Measurements from ENCODE around the gene TP53BP2.
"Not testable (repeated sequence)": the region's sequence is repeated elsewhere in the genome, so short reads cannot be mapped to it uniquely, and the experiment has no call there.

TP53BP2 gene

GRCh38 chr1:223853748-223854147, 8.0 kb upstream of the TP53BP2 start:
- no peak for DNase-seq (ENCODE audit: low read depth)

- DNase-seq (ENCODE audit: low read depth), result no peak
Observed at GRCh38 chr1:223853275-223853674, 7.5 kb upstream of the TP53BP2 start.

DNA sequence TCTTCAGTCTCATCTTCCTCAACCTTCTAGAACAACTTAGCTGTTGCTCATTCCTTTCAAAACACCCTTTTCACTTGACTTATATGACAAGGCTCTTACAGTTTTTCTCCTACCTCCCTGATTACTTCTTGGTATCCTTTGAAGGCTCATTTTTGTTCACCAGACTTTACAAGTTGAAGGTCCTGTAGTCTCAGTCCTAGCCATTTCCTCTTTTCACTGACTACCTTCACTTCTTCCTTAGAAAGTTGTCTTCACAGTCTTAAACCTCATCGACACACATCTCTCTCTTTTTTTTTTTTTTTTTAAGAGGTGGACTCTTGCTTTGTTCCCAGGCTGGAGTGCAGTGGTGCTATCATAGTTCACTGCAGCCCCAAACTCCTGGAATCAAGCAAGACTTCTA, 6.6 kb upstream of the TP53BP2 start:
- no peak for DNase-seq (ENCODE audit: low read depth)

DNA sequence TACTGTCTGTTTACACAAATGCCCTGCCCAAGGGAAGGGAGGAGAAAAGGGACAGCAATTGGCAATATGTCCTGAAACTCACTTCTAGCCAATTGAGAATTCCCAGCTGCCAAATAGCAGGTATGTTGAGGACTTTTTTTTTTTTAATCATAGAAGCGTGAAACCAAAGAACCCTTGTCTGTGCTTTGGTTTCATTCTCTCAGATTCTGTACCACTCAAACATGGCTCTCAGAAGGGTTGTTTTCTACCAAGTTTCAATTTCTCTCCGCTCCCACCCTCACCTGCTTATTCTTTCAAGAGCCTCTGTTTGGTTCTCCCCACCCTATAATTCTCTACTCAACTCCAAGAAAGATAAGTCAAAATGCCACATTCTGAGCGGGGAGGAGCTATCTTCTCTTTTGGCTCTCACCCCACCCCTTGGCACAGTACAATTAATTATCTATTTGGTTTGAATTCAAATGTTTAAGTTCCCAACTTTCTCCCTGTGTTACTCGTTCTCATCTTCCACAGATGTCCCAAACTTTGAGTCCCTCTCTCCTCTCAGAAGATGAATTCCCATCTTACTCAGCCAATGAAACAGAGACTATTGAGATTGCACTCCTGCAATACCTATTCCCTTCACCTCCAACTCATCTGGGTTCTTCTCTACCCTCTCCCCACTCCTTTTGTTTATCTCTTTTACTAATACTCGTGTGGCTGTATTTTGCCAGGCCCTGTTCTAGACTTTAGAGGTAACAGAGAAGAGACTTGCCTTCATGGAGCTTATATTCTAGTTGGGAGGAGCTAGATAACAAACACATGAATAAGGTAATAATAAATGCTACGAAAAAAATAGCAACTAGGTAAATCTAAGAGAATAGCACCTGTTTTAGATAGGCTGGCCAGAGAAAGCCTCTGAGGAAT, 3.9 kb upstream of the TP53BP2 start:
- no peak for DNase-seq (ENCODE audit: low read depth)

GRCh38 chr1:223848536-223848935, 2.8 kb upstream of the TP53BP2 start:
- no peak for DNase-seq (ENCODE audit: low read depth)

DNA sequence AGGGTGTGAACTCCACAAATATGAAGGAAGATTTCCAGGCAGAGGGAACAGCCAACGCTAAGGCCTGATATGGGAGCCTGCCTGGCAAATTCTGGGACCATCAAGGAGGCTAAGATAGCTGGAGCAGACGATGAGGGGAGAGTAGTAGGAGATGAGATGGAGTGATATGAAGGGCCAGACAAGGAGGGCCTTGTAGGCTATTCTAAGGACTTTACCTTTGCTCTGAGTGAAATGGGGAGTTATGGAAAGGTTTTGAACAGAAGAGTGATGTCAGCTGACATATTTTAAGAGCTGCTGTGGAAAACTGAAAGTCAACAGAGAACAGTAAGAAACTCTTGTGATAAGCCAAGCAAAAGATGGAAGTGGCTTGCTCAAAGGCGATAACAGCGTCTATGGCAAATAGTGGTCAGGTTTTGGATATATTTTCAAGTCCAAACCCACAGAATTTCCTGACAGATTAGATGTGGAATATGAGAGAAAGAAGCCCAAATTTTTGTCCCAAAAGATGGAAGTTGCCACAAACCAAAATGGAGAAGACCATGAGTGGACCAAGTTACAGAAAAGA, 2.1 kb upstream of the TP53BP2 start:
- no peak for DNase-seq (ENCODE audit: low read depth)

DNA sequence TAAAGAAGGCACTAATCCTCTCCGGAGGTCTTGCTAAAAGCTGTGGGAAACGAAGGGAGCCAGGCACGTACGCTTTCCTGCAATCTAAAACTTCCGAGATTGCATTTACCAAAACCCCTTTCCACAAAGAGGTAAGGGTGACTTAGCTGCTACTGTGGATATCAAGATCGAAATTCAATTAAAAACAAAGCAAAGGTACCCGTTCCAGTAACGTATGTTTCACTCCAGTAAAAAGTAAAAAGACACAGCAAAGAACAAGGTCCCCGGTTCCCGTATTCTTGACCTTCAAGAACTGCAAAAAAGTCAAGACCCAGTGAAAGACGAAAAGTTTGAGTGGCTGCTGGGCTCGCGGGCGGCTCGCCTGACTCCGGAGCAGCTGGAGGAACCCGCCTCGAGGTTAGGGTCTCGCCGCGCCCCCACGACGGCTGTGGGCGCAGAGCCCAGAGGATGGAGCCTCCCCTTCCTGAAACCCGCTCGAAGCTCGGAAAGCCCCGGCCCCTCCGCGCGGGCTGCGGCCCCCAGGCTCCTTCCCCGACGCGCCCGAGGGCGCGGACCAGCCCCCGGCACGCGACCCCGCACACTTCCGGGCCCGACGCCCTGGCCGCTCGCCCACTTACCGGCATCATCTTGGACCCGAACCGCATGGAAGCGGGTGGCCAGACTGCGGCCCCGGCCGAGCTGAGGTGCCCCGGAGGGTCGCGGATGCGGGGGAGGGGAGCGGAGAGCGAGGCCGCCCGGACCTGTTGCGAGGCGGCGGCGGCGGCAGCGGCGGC, 524 bp downstream of the TP53BP2 start:
- no peak for DNase-seq (ENCODE audit: low read depth)

- DNase-seq (ENCODE audit: low read depth), result no peak
Observed at GRCh38 chr1:223844787-223845036, 1.0 kb downstream of the TP53BP2 start.

- DNase-seq (ENCODE audit: low read depth), result no peak
Observed at GRCh38 chr1:223843934-223844786, 1.6 kb downstream of the TP53BP2 start.

DNA sequence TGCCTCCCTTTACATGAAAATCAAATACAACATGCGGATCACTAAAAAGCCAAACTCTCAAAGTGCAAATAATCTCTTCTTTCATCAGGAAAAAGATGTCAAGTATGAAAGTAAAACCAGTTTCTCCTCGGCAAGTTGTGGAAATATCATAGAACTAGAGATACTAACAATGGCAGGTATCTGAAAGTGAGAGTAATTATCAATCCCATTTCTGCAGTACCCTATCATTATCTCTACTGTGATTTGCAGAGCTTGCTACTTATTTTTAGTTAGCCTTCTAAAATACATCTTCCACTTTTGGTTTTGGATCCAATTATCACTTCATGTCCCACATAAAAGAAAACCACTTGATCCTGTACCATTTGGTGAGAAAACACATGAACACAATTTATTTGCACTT, 3.0 kb downstream of the TP53BP2 start:
- no peak for DNase-seq (ENCODE audit: low read depth)

- DNase-seq (ENCODE audit: low read depth), result not testable (repeated sequence)
Observed at GRCh38 chr1:223841977-223842623, 3.6 kb downstream of the TP53BP2 start.

DNA sequence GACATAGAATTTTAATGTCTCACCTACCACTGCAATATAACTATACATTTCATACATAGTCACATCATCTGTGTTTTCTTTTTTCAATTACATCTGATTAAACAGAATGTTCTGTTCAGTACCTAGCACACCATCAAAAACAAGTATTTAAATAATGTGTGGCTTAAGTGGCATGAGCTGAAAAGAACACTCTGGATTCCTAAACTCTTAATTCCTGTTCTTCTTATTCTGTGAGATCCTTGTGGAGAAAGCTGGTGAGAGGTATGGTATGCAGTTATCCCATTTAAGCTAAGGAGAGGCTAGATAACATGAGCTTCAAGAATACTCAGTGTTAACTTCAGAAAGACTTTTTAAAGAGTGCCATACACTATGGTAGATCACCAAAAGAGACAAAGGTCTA, 5.5 kb downstream of the TP53BP2 start:
- no peak for DNase-seq (ENCODE audit: low read depth)

- DNase-seq (ENCODE audit: low read depth), result no peak
Observed at GRCh38 chr1:223838125-223838854, 7.5 kb downstream of the TP53BP2 start.

GRCh38 chr1:223837687-223838086, 8.1 kb downstream of the TP53BP2 start:
- DNase-seq (ENCODE audit: low read depth), result no peak

DNA sequence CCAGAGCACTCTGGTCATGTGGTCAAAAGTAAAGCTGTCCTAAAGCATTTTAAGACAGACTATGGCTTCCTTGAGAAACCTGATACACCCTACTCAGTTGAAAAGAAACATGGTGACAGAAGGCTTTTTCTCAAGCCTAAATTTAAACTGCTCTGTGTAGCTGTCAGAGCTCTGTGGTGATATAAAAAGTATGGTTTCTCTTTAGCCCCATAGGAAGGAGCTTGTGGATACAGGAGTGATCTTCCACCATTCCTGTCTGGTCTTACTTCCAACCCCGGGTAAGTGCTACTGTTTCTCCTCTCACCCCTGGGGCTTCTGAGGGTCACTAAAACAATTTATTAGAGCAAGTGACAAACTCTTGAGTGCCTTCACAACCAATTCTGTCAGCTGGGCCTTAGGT, 8.5 kb downstream of the TP53BP2 start:
- DNase-seq (ENCODE audit: low read depth), result no peak

DNA sequence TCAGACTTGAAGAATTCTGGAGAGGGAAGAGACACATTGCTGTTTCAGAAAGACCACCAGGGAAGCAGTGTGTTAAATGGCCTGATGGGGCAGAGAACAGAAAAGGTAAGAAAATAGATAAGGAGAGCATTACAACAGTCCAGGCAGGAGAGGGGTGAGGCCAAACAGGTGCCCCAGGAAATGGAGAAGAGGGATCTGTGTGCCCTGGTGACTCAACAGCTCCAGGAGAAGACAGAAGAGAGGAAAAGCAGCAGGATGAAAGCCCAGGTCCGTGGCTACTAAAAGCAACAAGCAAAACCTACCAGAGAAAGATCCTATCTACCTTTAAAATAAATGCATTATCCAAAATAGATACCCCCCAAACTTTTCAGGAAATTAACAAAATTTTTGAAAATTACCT, 9.2 kb downstream of the TP53BP2 start:
- no peak for DNase-seq (ENCODE audit: low read depth)

DNA sequence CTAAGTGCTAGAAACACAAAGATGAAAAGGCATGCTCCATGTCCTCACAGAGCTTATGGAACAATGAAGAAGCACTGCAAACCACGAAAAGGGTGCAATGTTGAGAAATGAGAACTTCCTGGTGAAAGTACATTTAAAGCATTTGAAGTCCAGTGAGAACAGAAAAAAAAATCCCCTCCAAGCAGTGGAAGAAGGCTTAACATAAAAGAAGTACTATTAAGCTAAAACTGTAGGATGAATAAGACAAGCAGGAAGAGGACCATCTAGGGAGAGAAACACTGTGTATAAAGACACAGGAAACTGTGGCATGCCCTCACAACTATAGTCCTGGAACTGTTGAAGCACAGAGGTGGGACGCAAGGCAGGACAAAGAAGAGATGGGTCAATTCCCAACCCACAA, 10.0 kb downstream of the TP53BP2 start:
- no peak for DNase-seq (ENCODE audit: low read depth)

DNA sequence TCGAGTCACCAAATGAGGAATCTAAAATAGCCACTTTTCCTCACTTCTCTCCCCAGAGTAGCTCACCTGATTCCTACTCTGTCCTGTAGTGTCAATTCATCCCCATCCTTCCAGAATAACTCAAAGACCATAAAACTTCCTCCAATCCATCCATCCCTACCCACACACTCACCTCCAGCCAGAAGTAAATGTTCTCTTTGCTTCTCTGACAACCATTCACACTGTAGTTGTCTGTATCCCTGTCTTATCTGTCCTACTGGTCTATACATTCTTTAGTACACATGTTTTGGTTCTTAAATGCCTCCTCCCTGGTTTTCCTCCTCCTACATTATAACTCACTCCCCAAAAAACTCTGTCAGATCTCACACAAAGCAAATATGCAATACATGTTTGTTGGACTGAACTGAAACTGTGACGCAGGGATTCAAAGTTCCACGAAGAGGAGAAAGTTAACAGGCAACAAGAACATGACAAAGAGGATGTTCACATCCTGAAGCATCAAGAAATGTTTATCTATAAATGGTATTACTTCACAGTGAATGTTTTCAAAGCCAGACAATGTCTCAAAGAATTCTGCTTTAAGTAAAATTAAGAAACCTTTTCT, 11.0 kb downstream of the TP53BP2 start:
- no peak for DNase-seq (ENCODE audit: low read depth)

DNA sequence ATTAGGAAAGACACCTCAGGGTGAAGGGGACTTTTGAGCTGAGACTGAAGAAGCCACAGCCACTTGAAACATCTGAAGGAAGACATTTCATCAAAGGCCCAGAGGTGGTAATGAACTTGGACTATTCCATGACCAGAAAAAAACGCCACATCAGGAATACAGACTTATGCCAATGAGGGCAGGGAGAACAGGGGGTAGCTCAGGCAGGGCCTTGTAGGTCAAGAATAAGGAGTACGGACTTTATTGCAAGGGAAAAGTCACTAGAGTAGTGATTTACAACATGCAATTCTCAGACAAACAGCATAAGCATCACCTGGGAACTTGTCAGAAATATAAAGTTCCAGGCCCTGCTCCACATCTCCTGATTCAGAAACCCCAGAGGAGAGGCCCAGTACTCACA, 11.8 kb downstream of the TP53BP2 start:
- no peak for DNase-seq (ENCODE audit: low read depth)

GRCh38 chr1:223832637-223832943, 13.2 kb downstream of the TP53BP2 start:
- DNase-seq (ENCODE audit: low read depth), result no peak
